Right lobe of liver (tissue), 6 donors: ENCODE results near the gene HLA-C. TPM values are rescaled to one million over a fixed set of nuclear protein-coding genes. Genes with fewer than 3 reads are reported as not detected.

ENCODE experiments used
- ATAC-seq, 4 donors: fragments of 200-7000 bp; cut with Tn5 transposase; one replicate each; pipeline ENCODE4 v1.9.1; 2020; ENCODE audit warnings: mild to moderate bottlenecking in 4 of 4, moderate library complexity in 4 of 4
- DNase-seq, 3 donors: peaks; one replicate each; pipeline ENCODE4 v3.0.0-alpha.2; 2020
- H3K27ac ChIP-seq, 3 donors: fragments of 200-600 bp; one replicate each; pipeline ENCODE4 v1.8.0; 2022
- H3K27me3 ChIP-seq, 2 donors: fragments of 200-600 bp; one replicate each; pipeline ENCODE4 v1.8.0; 2022
- H3K36me3 ChIP-seq, 4 donors: fragments of 200-600 bp; sonication (generic) in 1 of 4; one replicate each; pipeline versions ENCODE4 v1.5.1 to v1.8.0; 2017 to 2022; ENCODE audit warnings: control low read depth in 1 of 4
- H3K4me1 ChIP-seq, 4 donors: fragments of 200-600 bp; sonication (generic) in 1 of 4; one replicate each; pipeline versions ENCODE4 v1.5.1 to v1.8.0; 2017 to 2022; ENCODE audit warnings: control low read depth in 1 of 4
- H3K4me3 ChIP-seq, 3 donors: fragments of 200-600 bp; one replicate each; pipeline ENCODE4 v1.8.0; 2022
- H3K9me3 ChIP-seq, 4 donors: fragments of 200-600 bp; sonication (generic) in 1 of 4; one replicate each; pipeline versions ENCODE4 v1.5.1 to v1.8.0; 2017 to 2022; ENCODE audit warnings: control low read depth in 1 of 4
- CTCF ChIP-seq, 4 donors: fragments of 200-600 bp in 3 of 4; fragments of 450-650 bp in 1 of 4; IDR thresholded peaks; one replicate each; pipeline versions ENCODE4 v1.5.1 to v1.8.0; 2016 to 2022; ENCODE audit warnings: antibody characterized with exemption in 4 of 4, mild to moderate bottlenecking in 2 of 4
- POLR2A ChIP-seq: fragments of 450-650 bp; IDR thresholded peaks from one replicate; pipeline ENCODE4 v1.6.1; 2017; ENCODE audit warnings: antibody characterized with exemption, mild to moderate bottlenecking
- WGBS: methylation state at CpG from one replicate; pipeline ENCODE4 v1.1.6; 2018; ENCODE audit warnings: low coverage, low lambda C conversion rate; ENCODE audit not compliant: insufficient coverage; ENCODE audit errors: missing lambda C conversion rate; 5-methylcytosine and 5-hydroxymethylcytosine counted together
- intact Hi-C, 2 donors: fragments of 100-400 bp; cut with DNase I; formaldehyde crosslinking; loops; one replicate each; pipeline versions ENCODE4 v1.11.2 to v1.14.1; 2022
- total RNA-seq, 6 experiments: library from RNA; depleted of rRNA in 2 of 6; stranded (reverse); fragments of >200 nt in 2 of 6; fragmentation: NEBNext Ultra II Directional in 3 of 6; extraction: Animal tissue kit (Norgen Biotek cat#: 25700) in 3 of 6; gene quantifications; one replicate each; pipeline versions ENCODE4 v1.1.0 to v1.2.4, GENCODE V29; 2016 to 2023
- donor health status: DM: no; HTN: yes; CAD: no.
- donor health status: DM: no; HTN: no; CAD: no.
- donor health status: DM: no; HTN: no; CAD: no.
- donor health status: DM: no; HTN: yes; CAD: no.
- donor health status: DM: no; HTN: yes; CAD: no.

Gene HLA-C
- total RNA-seq, 6 experiments from 2014 or later, result 245 to 565 (median 439) TPM

- Histone ChIP-seq H3K4me1 (no peaks in the 10 kb centered on the region), H3K36me3 (no peaks in the 10 kb centered on the region), H3K4me3 (no peak overlapping the region), H3K27me3 (peaks cover 0 to 5% of the 10 kb centered on the region in 2 donors), H3K9me3 (no peaks in the 10 kb centered on the region), H3K27ac (no peak overlapping the region)
- ATAC-seq (no peak), DNase-seq (no peak)
- 49% methylated on average over 3 of the region's 3 CpGs for WGBS
- TF ChIP-seq CTCF (IDR thresholded peaks at IDR 0.05) (no peak), POLR2A (no peak)
- intact Hi-C loops, result no loop called here
Measured at GRCh38 chr6:31294056-31294455, 22.2 kb upstream of the HLA-C start.

- TF ChIP-seq POLR2A (no peak), CTCF (IDR thresholded peaks at IDR 0.05) (no peak)
- intact Hi-C loops, result no loop called here
- Histone ChIP-seq H3K27me3 (peaks cover 0 to 5% of the 10 kb centered on the region in 2 donors), H3K4me3 (no peak overlapping the region), H3K9me3 (no peaks in the 10 kb centered on the region), H3K27ac (no peak overlapping the region), H3K36me3 (no peaks in the 10 kb centered on the region), H3K4me1 (no peaks in the 10 kb centered on the region)
- WGBS, result 18% methylated on average over 5 of the region's 5 CpGs
- ATAC-seq (no peak), DNase-seq (no peak)
Measured at GRCh38 chr6:31293343-31293742, 21.5 kb upstream of the HLA-C start.

GRCh38 chr6:31289788-31290187 is 17.9 kb upstream of the HLA-C start:
- H3K9me3 ChIP-seq, result no peaks in the 10 kb centered on the region
- no peak overlapping the region for H3K4me3 ChIP-seq
- H3K4me1 ChIP-seq, result no peaks in the 10 kb centered on the region
- no peak for TF ChIP-seq CTCF (IDR thresholded peaks at IDR 0.05)
- TF ChIP-seq POLR2A, result no peak
- ATAC-seq (no peak), DNase-seq (no peak)
- H3K27ac ChIP-seq, result no peak overlapping the region
- H3K27me3 ChIP-seq, result peaks cover 0 to 5% of the 10 kb centered on the region in 2 donors
- no peaks in the 10 kb centered on the region for H3K36me3 ChIP-seq
- intact Hi-C loops, result loop anchor here in 1 of 2 donors (10.0 kb wide), 1 partner anchor 65 kb away; the partner anchor contains the start of gene HLA-B

- ATAC-seq, result no peak
- Histone ChIP-seq H3K27me3 (no peaks in the 10 kb centered on the region), H3K27ac (no peak overlapping the region), H3K9me3 (no peaks in the 10 kb centered on the region), H3K4me1 (no peaks in the 10 kb centered on the region), H3K36me3 (no peaks in the 10 kb centered on the region), H3K4me3 (no peak overlapping the region)
- WGBS, result 75% methylated on average over 4 of the region's 4 CpGs
- TF ChIP-seq CTCF (IDR thresholded peaks at IDR 0.05) (no peak), POLR2A (no peak)
- intact Hi-C loops, result loop anchor here in 1 of 2 donors (10.0 kb wide), 1 partner anchor 67 kb away; the partner anchor contains the start of gene HLA-B
- DNase-seq, result no peak
Measured at GRCh38 chr6:31287619-31288018, 15.7 kb upstream of the HLA-C start.

GRCh38 chr6:31285982-31286381 is 14.1 kb upstream of the HLA-C start:
- Histone ChIP-seq H3K27me3 (no peaks in the 10 kb centered on the region), H3K4me3 (no peak overlapping the region), H3K36me3 (no peaks in the 10 kb centered on the region), H3K4me1 (no peaks in the 10 kb centered on the region), H3K27ac (no peak overlapping the region), H3K9me3 (no peaks in the 10 kb centered on the region)
- ATAC-seq (no peak), DNase-seq (no peak)
- TF ChIP-seq CTCF (IDR thresholded peaks at IDR 0.05), result no peak
- TF ChIP-seq POLR2A, result no peak
- WGBS, result 44% methylated on average over 2 of the region's 2 CpGs
- intact Hi-C loops, result loop anchor here in 1 of 2 donors (10.0 kb wide), 1 partner anchor 69 kb away; the partner anchor contains the start of gene HLA-B
